ENCODE results near the gene ARMC8. TPM values are rescaled to one million over a fixed set of nuclear protein-coding genes. Genes with fewer than 3 reads are reported as not detected.
"Not testable (repeated sequence)": the region's sequence is repeated elsewhere in the genome, so short reads cannot be mapped to it uniquely, and the experiment has no call there.

ARMC8 gene, protein sequence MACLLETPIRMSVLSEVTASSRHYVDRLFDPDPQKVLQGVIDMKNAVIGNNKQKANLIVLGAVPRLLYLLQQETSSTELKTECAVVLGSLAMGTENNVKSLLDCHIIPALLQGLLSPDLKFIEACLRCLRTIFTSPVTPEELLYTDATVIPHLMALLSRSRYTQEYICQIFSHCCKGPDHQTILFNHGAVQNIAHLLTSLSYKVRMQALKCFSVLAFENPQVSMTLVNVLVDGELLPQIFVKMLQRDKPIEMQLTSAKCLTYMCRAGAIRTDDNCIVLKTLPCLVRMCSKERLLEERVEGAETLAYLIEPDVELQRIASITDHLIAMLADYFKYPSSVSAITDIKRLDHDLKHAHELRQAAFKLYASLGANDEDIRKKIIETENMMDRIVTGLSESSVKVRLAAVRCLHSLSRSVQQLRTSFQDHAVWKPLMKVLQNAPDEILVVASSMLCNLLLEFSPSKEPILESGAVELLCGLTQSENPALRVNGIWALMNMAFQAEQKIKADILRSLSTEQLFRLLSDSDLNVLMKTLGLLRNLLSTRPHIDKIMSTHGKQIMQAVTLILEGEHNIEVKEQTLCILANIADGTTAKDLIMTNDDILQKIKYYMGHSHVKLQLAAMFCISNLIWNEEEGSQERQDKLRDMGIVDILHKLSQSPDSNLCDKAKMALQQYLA
- total RNA-seq: 10 to 100 TPM; 32.2 to 43.6 TPM
- long read RNA-seq, full-length matches to known transcripts: 59 of 86 reads
- long read RNA-seq, partial matches to known transcripts: 2 of 86 reads
- long read RNA-seq, other reads (novel, unspliced or antisense): 25 of 86 reads

DNA sequence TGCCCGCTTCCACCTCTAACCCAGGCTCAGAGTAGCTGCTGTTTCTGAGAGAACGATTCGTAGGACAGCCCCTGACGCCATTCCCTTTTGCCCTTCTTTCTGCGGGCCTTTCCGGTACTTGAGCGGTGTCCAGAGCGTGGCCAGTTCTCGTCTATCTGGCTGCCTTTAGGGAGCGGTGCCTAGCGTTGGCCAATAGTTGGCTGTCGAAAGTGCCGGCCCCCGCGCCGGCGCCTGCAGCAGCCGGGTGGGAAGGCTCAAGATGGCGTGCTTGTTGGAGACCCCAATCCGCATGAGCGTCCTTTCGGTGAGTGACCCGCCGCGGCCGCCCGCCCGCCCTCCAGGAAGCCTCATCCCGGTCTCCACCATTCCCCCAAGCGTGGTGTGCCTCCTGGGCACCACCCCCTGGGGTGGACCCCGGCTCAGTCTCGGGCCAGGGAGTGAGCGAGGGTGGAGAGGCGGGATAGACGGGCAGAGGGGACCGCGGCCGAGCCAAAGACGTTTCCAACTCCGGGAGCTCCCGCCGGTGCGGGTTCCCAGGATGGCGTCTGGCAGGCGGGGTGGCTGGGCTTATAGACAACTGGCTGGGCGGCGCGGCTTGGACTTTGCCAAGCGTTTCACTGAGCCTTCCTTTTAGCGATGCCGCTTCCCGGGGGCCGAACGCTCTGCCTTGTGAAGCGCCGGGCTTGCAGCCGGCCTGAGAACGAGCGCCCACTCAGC is at the start of gene ARMC8:
TSS of gene ARMC8 (plus strand) at position 6 of the 717 bp plus-strand sequence. CDS start at position 260, 254 bp downstream.
- DNase-seq (peak; percentile 69), ATAC-seq (peak; percentile 81 to 96)
- intact Hi-C loops (cut with DNase I): no loop called here

DNA sequence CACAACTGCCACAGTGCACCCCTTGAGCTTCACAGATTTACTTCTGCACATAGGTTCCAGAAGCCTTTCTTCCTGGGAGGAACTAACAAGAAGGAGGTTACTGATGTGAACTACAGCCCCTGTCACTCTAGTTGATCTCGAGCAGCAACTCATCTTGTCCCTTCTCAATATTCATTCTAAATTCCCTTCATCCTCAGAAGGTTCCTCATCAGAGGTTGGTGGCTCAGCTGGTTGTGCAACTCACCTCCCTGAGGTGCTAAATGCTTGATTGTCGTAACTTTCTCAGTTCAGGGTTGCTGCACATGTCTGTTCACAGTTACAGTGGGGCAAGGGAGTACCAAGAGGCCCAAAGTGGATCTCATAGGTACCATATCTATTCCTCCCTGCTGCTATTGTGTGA is 49.2 kb upstream of the ARMC8 start:
- no peak for DNase-seq
- intact Hi-C loops (cut with DNase I): no loop called here
- ATAC-seq: no peak

DNA sequence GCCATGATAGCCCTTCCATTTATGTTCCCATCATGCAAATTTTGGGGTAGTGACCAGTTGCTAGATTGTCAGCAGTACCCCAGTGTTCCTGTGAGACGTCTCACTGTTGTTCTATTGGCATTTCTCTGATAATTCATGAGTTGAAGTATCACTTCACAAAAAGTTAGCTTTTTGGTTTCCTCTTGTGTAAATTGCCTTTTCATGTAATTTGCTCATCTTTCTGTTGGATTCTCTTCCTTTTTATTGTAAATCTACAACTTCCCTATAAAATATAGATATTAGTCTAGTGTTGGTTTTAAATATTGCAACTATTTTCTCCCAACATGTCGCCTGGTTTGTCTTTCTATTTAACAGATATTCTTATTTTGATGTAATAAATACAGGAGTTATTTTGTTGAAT is 47.4 kb upstream of the ARMC8 start:
- ATAC-seq (no peak), DNase-seq (no peak)
- intact Hi-C loops (cut with DNase I): no loop called here

DNA sequence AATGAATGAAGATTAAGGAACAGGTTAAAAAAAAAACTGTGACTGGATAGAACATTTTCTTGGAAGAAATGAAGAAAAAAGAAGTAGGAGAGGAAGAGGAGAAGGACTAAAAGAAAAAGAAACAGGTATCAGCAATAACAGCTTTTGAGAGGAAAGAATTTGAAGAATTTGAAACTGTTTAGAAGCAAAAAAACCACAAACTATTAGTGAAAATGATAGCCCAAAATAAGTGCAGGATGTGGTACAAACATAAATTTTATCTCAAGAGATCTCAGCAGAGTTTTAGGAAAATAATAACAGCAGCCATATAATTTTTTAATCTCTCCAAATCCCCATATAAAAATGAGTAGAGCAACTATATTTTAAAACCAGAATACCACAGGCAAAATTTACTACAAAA is 46.2 kb upstream of the ARMC8 start:
- intact Hi-C loops (cut with DNase I): no loop called here
- ATAC-seq: no peak
- no peak for DNase-seq

DNA sequence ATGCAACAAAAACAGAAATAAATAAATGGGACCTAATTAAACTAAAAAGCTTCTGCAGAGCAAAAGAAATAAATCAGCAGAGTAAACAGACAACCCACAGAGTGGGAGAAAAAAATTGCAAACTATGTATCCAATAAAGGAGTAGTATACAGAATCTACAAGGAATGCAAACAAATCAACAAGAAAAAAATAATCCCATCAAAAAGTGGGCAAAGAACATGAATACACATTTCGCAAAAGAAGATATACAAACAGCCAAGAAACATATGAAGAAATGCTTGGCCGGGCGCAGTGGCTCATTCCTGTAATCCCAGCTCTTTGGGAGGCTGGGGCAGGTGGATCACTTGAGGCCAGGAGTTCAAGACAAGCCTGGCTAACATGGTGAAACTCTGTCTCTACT is 44.9 kb upstream of the ARMC8 start:
- DNase-seq; ATAC-seq; intact Hi-C loops (cut with DNase I): not testable (repeated sequence)

DNA sequence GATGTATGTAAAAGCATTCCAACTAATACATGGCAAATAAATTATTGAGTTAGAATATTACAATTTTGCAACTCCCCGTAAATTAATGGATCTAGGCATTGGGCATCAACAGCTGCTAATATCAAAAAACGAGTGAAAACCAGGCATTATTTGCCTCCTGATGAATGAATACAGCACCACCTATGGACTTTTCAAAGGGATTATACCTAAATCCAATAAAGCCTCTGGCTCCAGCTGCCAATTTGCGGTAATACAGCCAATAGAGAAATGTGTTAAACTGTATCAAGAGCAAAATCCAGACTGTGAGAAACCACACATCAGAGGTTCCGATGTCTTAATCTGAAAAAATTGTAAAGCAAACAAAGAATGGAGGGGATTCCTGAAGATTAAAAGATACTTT is 38.6 kb upstream of the ARMC8 start:
- DNase-seq (no peak), ATAC-seq (no peak)
- intact Hi-C loops (cut with DNase I): no loop called here

DNA sequence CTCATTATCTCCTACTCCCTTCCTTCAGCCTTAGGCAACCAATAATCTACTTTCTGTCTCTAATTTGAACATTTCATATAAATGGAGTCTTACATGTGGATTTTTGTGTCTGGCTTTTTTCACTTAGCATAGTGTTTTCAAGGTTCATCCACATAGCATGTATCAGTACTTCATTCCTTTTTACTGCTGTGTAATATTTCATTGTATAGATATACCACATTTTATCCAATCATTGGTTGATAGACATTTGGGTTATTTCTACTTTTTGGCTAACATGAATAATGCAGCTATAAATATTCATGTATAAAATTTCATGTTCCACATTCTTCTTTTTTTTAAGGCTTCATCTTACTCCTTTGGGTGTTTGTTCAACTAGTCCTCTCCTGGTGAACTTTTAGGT is 32.6 kb upstream of the ARMC8 start:
- ATAC-seq (no peak), DNase-seq (no peak)
- intact Hi-C loops (cut with DNase I): no loop called here

DNA sequence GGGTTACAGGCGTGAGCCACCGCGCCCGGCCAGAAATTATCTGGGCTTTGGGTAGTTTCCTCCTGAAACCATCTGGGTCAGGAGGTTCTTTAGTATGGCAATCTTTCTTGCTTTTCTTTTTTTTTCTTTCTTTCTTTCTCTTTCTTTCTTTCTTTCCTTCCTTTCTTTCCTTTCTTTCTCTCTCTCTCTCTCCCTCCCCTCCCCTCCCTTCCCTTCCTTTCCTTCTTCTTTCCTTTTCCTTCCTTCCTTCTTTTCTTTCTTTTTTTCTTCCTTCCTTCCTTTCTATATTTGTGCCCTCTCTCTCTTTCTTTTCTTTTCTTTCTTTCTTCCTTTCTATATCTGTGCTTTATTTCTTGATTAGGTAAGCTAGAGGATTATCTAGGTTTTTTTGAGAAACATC is 29.4 kb upstream of the ARMC8 start:
- intact Hi-C loops (cut with DNase I): no loop called here
- DNase-seq: no peak
- no peak for ATAC-seq

DNA sequence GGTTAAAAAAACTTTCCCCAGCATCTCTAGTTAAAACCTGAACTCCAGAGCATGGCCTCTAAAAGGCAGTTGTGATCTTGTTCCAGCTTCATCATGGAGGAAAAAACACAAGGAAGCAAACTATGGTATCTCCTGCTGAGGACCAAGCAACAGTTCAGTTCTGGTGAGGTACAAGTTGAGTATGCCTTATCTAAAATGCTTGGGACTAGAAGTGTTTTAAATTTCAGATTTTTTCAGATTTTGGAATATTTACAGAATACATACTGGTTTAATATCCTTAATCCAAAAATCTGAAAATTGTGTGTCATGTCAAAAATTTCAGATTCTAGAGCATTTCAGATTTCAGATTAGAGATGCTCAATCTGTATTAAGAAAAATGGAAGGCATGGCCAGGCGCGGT is 22.0 kb upstream of the ARMC8 start:
- intact Hi-C loops (cut with DNase I): no loop called here
- ATAC-seq: no peak
- DNase-seq: no peak

DNA sequence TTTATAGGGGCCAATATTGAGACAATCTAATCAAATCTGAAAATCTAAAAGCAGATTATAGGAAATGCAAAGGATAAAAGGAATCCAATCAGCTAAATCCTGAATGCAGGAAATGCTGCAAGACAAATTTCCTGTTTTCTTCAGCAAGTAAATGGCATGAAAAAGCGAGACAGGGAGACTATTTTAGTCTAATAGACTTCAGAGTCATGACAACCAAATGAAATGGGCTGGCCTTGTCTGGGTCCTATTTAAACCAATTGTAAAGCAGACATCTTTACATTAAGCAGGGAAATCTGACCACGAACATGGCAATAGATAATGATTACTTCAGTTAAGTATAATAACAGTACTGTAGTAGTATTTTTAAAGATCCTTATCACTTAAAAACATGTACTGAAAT is 14.5 kb upstream of the ARMC8 start:
- DNase-seq (no peak), ATAC-seq (no peak)
- intact Hi-C loops (cut with DNase I): no loop called here

DNA sequence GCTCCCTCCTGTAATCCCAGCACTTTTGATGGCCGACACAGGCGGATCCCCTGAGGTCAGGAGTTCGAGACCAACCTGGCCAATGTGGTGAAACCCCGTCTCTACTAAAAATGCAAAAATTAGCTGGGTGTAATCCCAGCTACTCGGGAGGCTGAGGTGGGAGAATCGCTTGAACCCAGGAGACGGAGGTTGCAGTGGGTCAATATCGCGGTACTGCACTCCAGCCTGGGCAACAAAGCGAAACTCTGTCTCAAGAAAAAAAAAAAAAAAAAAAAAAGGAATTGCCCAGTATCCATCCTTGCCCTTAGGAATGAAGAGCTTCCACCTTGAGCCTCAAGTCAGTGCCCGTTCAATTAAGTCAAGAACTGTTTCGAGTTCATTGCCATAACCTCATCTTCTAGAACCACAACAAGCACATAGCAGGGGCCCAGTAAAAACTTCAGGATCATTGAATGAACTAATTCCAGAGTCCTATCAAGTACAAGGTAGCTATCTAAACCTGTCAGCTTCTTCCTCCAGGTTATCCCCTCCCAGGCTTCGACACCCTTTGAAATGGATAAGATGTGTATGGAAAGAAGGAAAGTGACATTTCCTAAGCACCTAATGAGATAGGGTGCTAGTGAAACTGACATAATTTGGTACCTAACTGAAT is 13.2 kb upstream of the ARMC8 start:
- intact Hi-C loops (cut with DNase I): no loop called here
- peak in 1 of 2 donors; percentile 2 for ATAC-seq

DNA sequence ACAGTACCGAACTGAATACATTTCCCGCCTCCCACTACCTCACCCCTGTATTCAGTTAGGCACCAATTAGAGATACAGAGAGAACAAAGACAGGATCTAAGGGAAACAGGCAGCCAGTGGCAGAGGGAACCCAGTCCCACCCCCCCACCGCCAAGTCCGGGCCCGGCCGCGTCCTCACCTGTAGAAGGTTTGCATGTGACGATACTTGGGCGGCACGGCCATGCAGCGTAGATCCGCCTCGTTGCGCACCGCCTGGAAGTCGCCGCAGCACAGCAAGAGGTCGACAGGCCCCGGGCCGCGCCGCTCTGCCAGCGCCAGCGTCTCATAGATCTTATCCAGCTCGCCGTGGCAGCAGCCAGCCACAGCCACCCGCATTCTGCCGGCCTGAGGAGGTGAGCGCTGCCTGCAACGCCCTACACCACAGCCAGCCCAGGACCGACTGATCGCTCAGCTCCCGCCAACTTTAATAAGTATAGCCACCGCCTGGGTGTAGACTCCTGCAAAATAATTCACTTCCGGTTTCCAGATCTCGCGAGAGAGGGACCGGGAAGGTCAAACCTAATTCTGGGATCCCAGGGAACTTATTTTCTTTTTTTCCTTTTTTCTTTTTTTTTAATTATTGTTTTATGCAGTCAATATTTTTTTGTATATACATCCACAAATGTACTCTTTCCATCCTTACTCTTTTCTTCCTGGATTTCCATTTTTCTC is 12.5 kb upstream of the ARMC8 start, which contains the start of gene DBR1:
TSS of gene DBR1 (minus strand) at position 501 of the 711 bp plus-strand sequence. CDS start at position 375, 126 bp downstream.
- intact Hi-C loops (cut with DNase I): no loop called here
- DNase-seq (peak; percentile 81), ATAC-seq (peak; percentile 97)

More for the DNA sequence above, 13.2 kb upstream of the ARMC8 start:
- no peak for DNase-seq

DNA sequence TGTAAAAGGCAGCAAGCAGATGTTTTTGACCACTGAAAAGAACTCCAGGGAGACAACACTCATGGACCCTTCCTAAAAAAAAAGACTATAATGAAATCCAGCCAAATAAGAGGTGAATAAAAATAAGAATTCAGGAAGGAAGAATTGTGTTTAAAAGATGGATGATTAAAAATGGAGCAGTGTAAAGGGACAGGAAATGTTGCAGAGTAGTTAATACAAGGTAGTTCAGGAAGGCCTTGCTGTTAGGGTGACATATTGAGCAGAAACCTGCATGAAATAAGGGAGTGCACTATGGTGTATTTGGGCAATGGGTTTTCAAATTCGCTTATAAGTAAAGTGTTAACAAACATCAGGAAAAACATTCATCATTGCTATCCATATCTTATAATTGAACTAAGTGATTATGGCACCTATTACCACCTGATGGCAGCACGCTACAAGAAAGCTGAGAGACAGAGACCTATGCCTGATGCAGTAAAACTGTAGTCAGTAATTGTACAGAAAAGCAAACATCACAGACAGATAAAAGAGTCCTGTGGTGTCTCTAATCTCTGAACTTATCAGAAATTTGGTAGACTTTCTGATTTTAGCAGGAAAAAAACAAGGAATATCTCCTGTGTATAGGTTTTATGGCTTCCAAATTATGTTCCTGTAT is 6.6 kb upstream of the ARMC8 start:
- DNase-seq (no peak), ATAC-seq (peak; percentile 47 to 61)
- intact Hi-C loops (cut with DNase I): no loop called here

DNA sequence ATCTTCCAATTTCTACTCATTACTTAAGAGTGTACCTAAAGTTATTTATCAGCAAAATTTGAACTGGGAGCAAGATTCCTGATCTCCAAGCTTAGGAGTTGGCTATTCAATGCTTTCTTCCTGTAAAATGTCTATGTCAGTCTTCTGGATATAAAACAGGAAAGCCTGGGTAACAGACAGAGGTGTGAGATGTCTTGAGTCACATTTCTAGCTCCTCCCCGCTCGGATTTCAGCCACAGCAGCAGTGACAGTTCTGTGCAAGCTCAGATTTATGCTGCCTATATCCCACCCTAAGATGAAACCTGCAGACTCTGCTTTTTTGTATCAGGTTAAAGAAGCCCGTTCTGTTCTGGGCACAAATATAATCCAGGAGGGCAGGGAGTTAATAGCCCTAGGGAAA is 2.1 kb upstream of the ARMC8 start:
- DNase-seq: no peak
- ATAC-seq: no peak
- intact Hi-C loops (cut with DNase I): no loop called here

DNA sequence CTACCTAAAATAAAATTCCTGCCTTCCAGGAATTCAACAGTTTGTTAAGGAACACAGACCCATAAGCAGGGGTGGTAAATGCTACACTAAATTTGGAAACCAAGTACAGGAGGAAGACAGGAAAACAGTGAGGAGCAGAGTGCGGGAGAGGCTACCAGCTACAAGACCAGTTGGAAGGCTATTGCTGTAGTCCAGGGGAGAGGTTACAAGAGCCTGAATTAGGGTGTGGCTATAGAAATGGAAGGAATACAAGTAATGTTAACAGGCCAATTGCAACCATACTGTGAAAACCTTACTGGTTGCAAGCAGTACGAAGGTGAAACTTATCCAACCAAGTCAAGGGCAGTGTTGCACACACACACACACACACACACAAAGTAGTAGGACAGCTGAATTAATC is 880 bp upstream of the ARMC8 start:
- DNase-seq (no peak), ATAC-seq (no peak)
- intact Hi-C loops (cut with DNase I): no loop called here

DNA sequence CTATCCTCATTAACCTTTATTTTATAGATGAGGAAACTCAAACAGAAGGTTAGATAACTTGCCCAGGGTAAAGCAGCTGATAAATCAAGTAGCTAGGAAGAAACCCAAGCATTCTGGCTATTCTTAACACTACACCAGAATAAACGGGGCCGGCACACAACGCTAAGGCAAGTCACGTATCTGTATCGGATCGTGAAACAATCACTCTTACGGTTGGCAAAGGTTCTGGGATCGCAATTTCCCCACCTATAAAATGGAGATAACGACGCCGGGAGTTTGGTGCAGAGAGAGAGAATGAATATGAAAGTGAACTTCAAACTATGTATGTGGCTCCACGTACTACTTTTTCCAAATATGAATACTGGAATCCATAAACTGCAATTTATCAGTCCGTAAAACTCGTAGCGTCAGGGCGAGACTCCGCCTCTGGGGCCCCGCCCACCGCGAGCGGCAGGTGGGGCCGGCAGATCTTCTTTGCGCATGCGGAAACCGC is 252 bp upstream of the ARMC8 start:
- intact Hi-C loops (cut with DNase I): no loop called here
- DNase-seq (peak; percentile 93), ATAC-seq (peak; percentile 10 to 97)

DNA sequence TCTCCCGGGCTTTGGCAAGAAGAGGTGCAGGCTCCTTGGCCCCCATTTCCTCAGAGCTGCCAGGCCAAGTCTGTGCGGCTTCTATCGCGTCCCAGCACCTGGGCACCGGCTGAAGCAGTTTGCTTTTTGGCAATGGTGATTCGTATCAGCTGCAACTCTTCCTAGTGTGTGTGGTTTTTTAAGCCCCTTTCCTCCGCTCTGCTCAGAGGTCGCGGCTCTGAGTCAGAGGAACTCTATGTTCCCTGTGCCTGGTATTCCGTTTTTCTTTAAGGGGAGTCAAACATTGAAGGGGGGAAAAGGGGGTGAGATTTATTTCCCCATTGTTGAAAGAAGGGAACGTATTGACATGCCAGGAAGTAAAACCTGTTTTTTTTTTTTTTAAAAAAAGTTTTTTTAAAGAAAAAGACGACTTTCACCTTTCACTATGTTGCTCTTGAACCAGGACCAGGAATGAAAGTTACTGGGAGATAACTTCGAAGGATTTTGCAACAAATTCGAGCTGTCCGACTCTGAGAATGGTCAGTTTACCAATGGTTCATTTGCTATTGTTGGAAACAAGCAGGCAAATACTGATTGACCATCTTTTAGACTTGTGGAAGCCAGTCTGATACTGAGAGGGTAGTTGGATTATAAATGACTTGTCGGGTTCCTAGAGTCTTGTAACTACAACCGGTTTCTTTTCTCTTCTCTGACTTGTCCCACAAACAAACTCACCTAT is 1.1 kb downstream of the ARMC8 start:
- DNase-seq (no peak), ATAC-seq (peak; percentile 15 to 70)
- intact Hi-C loops (cut with DNase I): no loop called here

All from left cardiac atrium (tissue), 4 donors.